ENCODE results near the gene RRP15.

The RRP15 gene

GRCh38 chr1:218346391-218347204, 61.5 kb downstream of the RRP15 start:
- Histone ChIP-seq H4K91ac (ENCODE audit: low read depth, low read length) (no peak overlapping the region), H3K27ac (ENCODE audit: low read depth, low read length) (peak overlapping the region; percentile 66), H4K8ac (ENCODE audit: low read depth, low read length) (peak overlapping the region; percentile 17), H2BK120ac (ENCODE audit: insufficient read depth, low read length, poor library complexity) (no peak overlapping the region), H3K79me2 (ENCODE audit: control insufficient read depth, insufficient read depth, low read length, poor library complexity) (no peaks in the 10 kb centered on the region), H3K79me1 (ENCODE audit: low read length) (peaks cover 13% of the 10 kb centered on the region), H2AFZ (ENCODE audit: insufficient read depth, low read length, poor library complexity) (peak overlapping the region; percentile 32), H3K4me1 (ENCODE audit: control insufficient read depth in 1 of 2, insufficient read depth in 2 of 2, low read length in 2 of 2) (no peaks in the 10 kb centered on the region), H3K36me3 (ENCODE audit: control insufficient read depth in 1 of 2, insufficient read depth in 2 of 2, low read length in 2 of 2) (no peaks in the 10 kb centered on the region), H3K14ac (ENCODE audit: low read length) (peak overlapping the region; percentile 66), H3K18ac (ENCODE audit: low read length) (peak overlapping the region; percentile 78), H4K12ac (ENCODE audit: low read depth, low read length) (no peak overlapping the region), H3K4ac (ENCODE audit: low read depth, low read length) (peak overlapping the region; percentile 37), H3K9me3 (ENCODE audit: insufficient read depth, low read depth, low read length) (no peaks in the 10 kb centered on the region), H2BK5ac (ENCODE audit: low read depth, low read length, poor library complexity) (peak overlapping the region; percentile 5), H3K4me3 (ENCODE audit: low read depth, low read length) (peak overlapping the region; percentile 75), H3K23ac (ENCODE audit: low read length) (no peak overlapping the region), H2BK12ac (ENCODE audit: low read length) (no peak overlapping the region), H3K9ac (ENCODE audit: low read length) (peak overlapping the region; percentile 77), H3K27me3 (ENCODE audit: insufficient read depth, low read length) (no peaks in the 10 kb centered on the region), H3K4me2 (ENCODE audit: low read length) (peak overlapping the region; percentile 94), H2AK5ac (ENCODE audit: low read length) (no peak overlapping the region)
- WGBS (ENCODE audit: extremely low coverage, insufficient coverage, insufficient read length), result 100% methylated on average over 1 of the region's 39 CpGs
- DNase-seq, result peak; percentile 17 to 49

DNA sequence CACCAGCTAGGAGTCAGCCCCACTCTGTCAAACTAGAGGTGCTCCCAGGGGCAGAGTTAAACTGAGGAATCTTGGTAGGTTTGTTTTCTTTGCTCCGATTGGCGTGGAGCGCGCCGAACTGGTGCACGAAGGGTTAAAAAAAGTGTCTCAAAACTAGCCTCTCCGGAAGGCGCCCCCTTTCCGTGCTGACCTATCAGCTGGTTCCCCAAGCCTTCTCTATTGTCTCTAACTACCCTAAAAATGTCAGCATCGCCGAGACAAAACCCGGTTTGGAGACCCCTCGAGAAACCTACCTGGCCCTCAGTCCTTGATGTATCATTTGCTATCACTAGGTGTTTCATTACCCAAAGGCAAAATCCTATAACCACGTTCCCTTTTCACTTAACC, 62.2 kb downstream of the RRP15 start:
- no peak overlapping the region for H2AK5ac ChIP-seq (ENCODE audit: low read length)
- H3K4me1 ChIP-seq (ENCODE audit: control insufficient read depth in 1 of 2, insufficient read depth in 2 of 2, low read length in 2 of 2), result no peaks in the 10 kb centered on the region
- H2BK120ac ChIP-seq (ENCODE audit: insufficient read depth, low read length, poor library complexity), result peak overlapping the region; percentile 7
- H3K36me3 ChIP-seq (ENCODE audit: control insufficient read depth in 1 of 2, insufficient read depth in 2 of 2, low read length in 2 of 2), result no peaks in the 10 kb centered on the region
- no peak overlapping the region for H3K23ac ChIP-seq (ENCODE audit: low read length)
- peak in 1 of 2 donors; percentile 21 for DNase-seq
- H4K12ac ChIP-seq (ENCODE audit: low read depth, low read length), result no peak overlapping the region
- H3K4ac ChIP-seq (ENCODE audit: low read depth, low read length), result no peak overlapping the region
- no peaks in the 10 kb centered on the region for H3K79me2 ChIP-seq (ENCODE audit: control insufficient read depth, insufficient read depth, low read length, poor library complexity)
- no peak overlapping the region for H4K8ac ChIP-seq (ENCODE audit: low read depth, low read length)
- H3K14ac ChIP-seq (ENCODE audit: low read length), result no peak overlapping the region
- H3K27me3 ChIP-seq (ENCODE audit: insufficient read depth, low read length), result no peaks in the 10 kb centered on the region
- H2BK12ac ChIP-seq (ENCODE audit: low read length), result no peak overlapping the region
- H3K4me3 ChIP-seq (ENCODE audit: low read depth, low read length), result peak overlapping the region; percentile 70
- no peaks in the 10 kb centered on the region for H3K9me3 ChIP-seq (ENCODE audit: insufficient read depth, low read depth, low read length)
- H3K79me1 ChIP-seq (ENCODE audit: low read length), result peaks cover 13% of the 10 kb centered on the region
- no CpG with 5 or more reads among the region's 14 CpGs for WGBS (ENCODE audit: extremely low coverage, insufficient coverage, insufficient read length)
- no peak overlapping the region for H3K18ac ChIP-seq (ENCODE audit: low read length)
- peak overlapping the region; percentile 94 for H3K4me2 ChIP-seq (ENCODE audit: low read length)
- H4K91ac ChIP-seq (ENCODE audit: low read depth, low read length), result peak overlapping the region; percentile 48
- peak overlapping the region; percentile 77 for H3K9ac ChIP-seq (ENCODE audit: low read length)
- H3K27ac ChIP-seq (ENCODE audit: low read depth, low read length), result peak overlapping the region; percentile 66
- peak overlapping the region; percentile 32 for H2AFZ ChIP-seq (ENCODE audit: insufficient read depth, low read length, poor library complexity)
- peak overlapping the region; percentile 4 for H2BK5ac ChIP-seq (ENCODE audit: low read depth, low read length, poor library complexity)

- H3K4ac ChIP-seq (ENCODE audit: low read depth, low read length), result no peak overlapping the region
Observed at GRCh38 chr1:218347723-218348627, 62.9 kb downstream of the RRP15 start.

DNA sequence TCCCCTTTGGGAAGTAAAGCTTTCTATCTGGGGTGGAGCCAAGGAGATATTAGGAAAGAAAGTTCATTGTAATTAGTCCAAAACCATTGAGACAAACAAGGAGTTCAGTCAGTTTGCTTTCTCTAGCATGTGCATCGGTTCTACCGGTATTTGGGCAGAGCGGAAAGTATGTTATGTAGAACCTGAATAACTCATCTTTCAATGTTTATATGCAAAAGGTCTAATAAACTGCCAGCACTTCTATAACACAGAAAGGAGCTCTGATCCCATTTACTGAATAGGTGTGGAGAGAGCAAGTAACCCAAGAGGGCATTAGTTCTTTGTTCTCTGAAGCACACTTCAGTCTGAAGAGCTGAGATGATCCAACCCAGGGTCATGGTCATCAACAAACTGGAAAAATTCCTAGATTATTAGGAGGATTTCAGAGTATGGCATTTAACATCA, 63.6 kb downstream of the RRP15 start:
- Histone ChIP-seq H4K8ac (ENCODE audit: low read depth, low read length) (no peak overlapping the region), H4K91ac (ENCODE audit: low read depth, low read length) (no peak overlapping the region), H2BK12ac (ENCODE audit: low read length) (no peak overlapping the region), H2BK5ac (ENCODE audit: low read depth, low read length, poor library complexity) (no peak overlapping the region), H3K27me3 (ENCODE audit: insufficient read depth, low read length) (no peaks in the 10 kb centered on the region), H3K79me2 (ENCODE audit: control insufficient read depth, insufficient read depth, low read length, poor library complexity) (no peaks in the 10 kb centered on the region), H2BK120ac (ENCODE audit: insufficient read depth, low read length, poor library complexity) (no peak overlapping the region), H3K4me1 (ENCODE audit: control insufficient read depth in 1 of 2, insufficient read depth in 2 of 2, low read length in 2 of 2) (no peaks in the 10 kb centered on the region), H3K4me3 (ENCODE audit: low read depth, low read length) (no peak overlapping the region), H3K18ac (ENCODE audit: low read length) (no peak overlapping the region), H3K9me3 (ENCODE audit: insufficient read depth, low read depth, low read length) (no peaks in the 10 kb centered on the region), H4K12ac (ENCODE audit: low read depth, low read length) (no peak overlapping the region), H3K4ac (ENCODE audit: low read depth, low read length) (no peak overlapping the region), H3K23ac (ENCODE audit: low read length) (no peak overlapping the region), H2AFZ (ENCODE audit: insufficient read depth, low read length, poor library complexity) (no peak overlapping the region), H3K9ac (ENCODE audit: low read length) (no peak overlapping the region), H3K14ac (ENCODE audit: low read length) (no peak overlapping the region), H2AK5ac (ENCODE audit: low read length) (no peak overlapping the region), H3K79me1 (ENCODE audit: low read length) (peaks cover 13% of the 10 kb centered on the region), H3K36me3 (ENCODE audit: control insufficient read depth in 1 of 2, insufficient read depth in 2 of 2, low read length in 2 of 2) (no peaks in the 10 kb centered on the region), H3K4me2 (ENCODE audit: low read length) (peak overlapping the region; percentile 94), H3K27ac (ENCODE audit: low read depth, low read length) (no peak overlapping the region)
- DNase-seq, result peak in 1 of 2 donors; percentile 40
- WGBS (ENCODE audit: extremely low coverage, insufficient coverage, insufficient read length), result no CpG with 5 or more reads among the region's 3 CpGs

More at GRCh38 chr1:218347723-218348627, 62.9 kb downstream of the RRP15 start:
- H3K79me2 ChIP-seq (ENCODE audit: control insufficient read depth, insufficient read depth, low read length, poor library complexity), result no peaks in the 10 kb centered on the region
- no peak overlapping the region for H3K23ac ChIP-seq (ENCODE audit: low read length)
- H3K4me2 ChIP-seq (ENCODE audit: low read length), result peak overlapping the region; percentile 94
- H3K79me1 ChIP-seq (ENCODE audit: low read length), result peaks cover 13% of the 10 kb centered on the region
- no peak overlapping the region for H4K12ac ChIP-seq (ENCODE audit: low read depth, low read length)
- peak overlapping the region; percentile 8 for H3K27ac ChIP-seq (ENCODE audit: low read depth, low read length)
- no peak overlapping the region for H3K14ac ChIP-seq (ENCODE audit: low read length)
- WGBS (ENCODE audit: extremely low coverage, insufficient coverage, insufficient read length), result no CpG with 5 or more reads among the region's 9 CpGs
- H2BK5ac ChIP-seq (ENCODE audit: low read depth, low read length, poor library complexity), result peak overlapping the region; percentile 4
- no peak overlapping the region for H2AK5ac ChIP-seq (ENCODE audit: low read length)
- H3K18ac ChIP-seq (ENCODE audit: low read length), result no peak overlapping the region
- H3K27me3 ChIP-seq (ENCODE audit: insufficient read depth, low read length), result no peaks in the 10 kb centered on the region
- peak in 1 of 2 donors; percentile 59 for DNase-seq
- no peaks in the 10 kb centered on the region for H3K4me1 ChIP-seq (ENCODE audit: control insufficient read depth in 1 of 2, insufficient read depth in 2 of 2, low read length in 2 of 2)
- peak overlapping the region; percentile 70 for H3K4me3 ChIP-seq (ENCODE audit: low read depth, low read length)
- H3K9ac ChIP-seq (ENCODE audit: low read length), result no peak overlapping the region
- no peak overlapping the region for H2BK120ac ChIP-seq (ENCODE audit: insufficient read depth, low read length, poor library complexity)
- H3K36me3 ChIP-seq (ENCODE audit: control insufficient read depth in 1 of 2, insufficient read depth in 2 of 2, low read length in 2 of 2), result no peaks in the 10 kb centered on the region
- H2AFZ ChIP-seq (ENCODE audit: insufficient read depth, low read length, poor library complexity), result no peak overlapping the region
- H3K9me3 ChIP-seq (ENCODE audit: insufficient read depth, low read depth, low read length), result no peaks in the 10 kb centered on the region
- H4K8ac ChIP-seq (ENCODE audit: low read depth, low read length), result no peak overlapping the region
- H2BK12ac ChIP-seq (ENCODE audit: low read length), result no peak overlapping the region
- H4K91ac ChIP-seq (ENCODE audit: low read depth, low read length), result no peak overlapping the region

Measured in trophoblast cell (in vitro differentiated cells and primary cell).